IMR-90 (cell line): Measurements from ENCODE around the gene GRM5.
"Not testable (repeated sequence)": the region's sequence is repeated elsewhere in the genome, so short reads cannot be mapped to it uniquely, and the experiment has no call there.

ENCODE experiments used
- CTCF ChIP-seq: conservative IDR thresholded peaks from 2 replicates; pipeline ENCODE4 v1.5.1; 2012; ENCODE audit warnings: mild to moderate bottlenecking, low read depth, low read length, improper control_type of control experiment
- ELK1 ChIP-seq: fragments of 150-350 bp; IDR thresholded peaks from 2 replicates; pipeline ENCODE4 v1.6.1; 2016; ENCODE audit warnings: low read depth, mild to moderate bottlenecking, low read length, moderate library complexity, borderline replicate concordance
- MAFK ChIP-seq: IDR thresholded peaks from 2 replicates; pipeline ENCODE4 v1.6.1; 2012; ENCODE audit warnings: low read depth, low read length, improper control_type of control experiment
- MXI1 ChIP-seq: IDR thresholded peaks from 2 replicates; pipeline ENCODE4 v1.6.1; 2012; ENCODE audit warnings: low read depth, mild to moderate bottlenecking, low read length, moderate library complexity, borderline replicate concordance
- POLR2A ChIP-seq: IDR thresholded peaks from 2 replicates; pipeline ENCODE4 v1.6.1; 2012; ENCODE audit warnings: mild to moderate bottlenecking, low read depth, low read length
- RAD21 ChIP-seq: IDR thresholded peaks from 2 replicates; pipeline ENCODE4 v1.6.1; 2012; ENCODE audit warnings: low read length, improper control_type of control experiment
- USF2 ChIP-seq: fragments of 150-350 bp; IDR thresholded peaks from 2 replicates; pipeline ENCODE4 v1.6.1; 2017; ENCODE audit warnings: mild to moderate bottlenecking, antibody characterized with exemption, low read length, low read depth

- not testable (repeated sequence) for TF ChIP-seq CTCF, POLR2A, RAD21, MXI1, MAFK, ELK1, USF2
Measured at GRCh38 chr11:88975441-88975840, 90.3 kb downstream of the GRM5 start.
